IgD-negative memory B cell (primary cell): ENCODE measurements around the gene SPEF1. TPM values are rescaled to one million over a fixed set of nuclear protein-coding genes. Genes with fewer than 3 reads are reported as not detected.

Source experiments
- H3K27ac Mint-ChIP-seq, 3 donors: one replicate each; pipeline ENCODE4 v1.8.0; 2020 to 2022; ENCODE audit warnings: mild to moderate bottlenecking in 3 of 3, mixed read lengths in 3 of 3, moderate library complexity in 1 of 3
- H3K27me3 Mint-ChIP-seq: one replicate; pipeline ENCODE4 v1.8.0; 2021; ENCODE audit warnings: mixed read lengths
- H3K36me3 Mint-ChIP-seq: one replicate; pipeline ENCODE4 v1.8.0; 2020; ENCODE audit warnings: mild to moderate bottlenecking, mixed read lengths
- H3K4me1 Mint-ChIP-seq, 3 donors: one replicate each; pipeline ENCODE4 v1.8.0; 2020 to 2022; ENCODE audit warnings: mixed read lengths in 3 of 3, mild to moderate bottlenecking in 1 of 3
- H3K4me3 Mint-ChIP-seq, 4 donors: one replicate each; pipeline ENCODE4 v1.8.0; 2020 to 2022; ENCODE audit warnings: mild to moderate bottlenecking in 4 of 4, mixed read lengths in 4 of 4, moderate library complexity in 3 of 4
- H3K9me3 Mint-ChIP-seq, 3 donors: one replicate each; pipeline ENCODE4 v1.8.0; 2020 to 2021; ENCODE audit warnings: mixed read lengths in 3 of 3, mild to moderate bottlenecking in 1 of 3
- polyA plus RNA-seq: library from polyadenylated mRNA; unstranded; fragments of 300-500 nt; fragmentation: Illumina TruSeq; gene quantifications from one replicate; pipeline ENCODE4 v1.2.3, GENCODE V29; 2021

The SPEF1 gene
- polyA plus RNA-seq, 1 donor from 2014 or later, result not detected

GRCh38 chr20:3732327-3733118 lies 48.7 kb downstream of the SPEF1 start, which contains the start of gene HSPA12B:
TSS of gene HSPA12B (plus strand) at chr20:3732685. CDS start at chr20:3738675, 5,990 bp downstream.
- H3K9me3 Mint-ChIP-seq, result no peaks in the 10 kb centered on the region
- no peak within 1 kb of the TSS for H3K4me3 Mint-ChIP-seq
- H3K27me3 Mint-ChIP-seq, result peaks cover 38% of the 10 kb centered on the region
- H3K4me1 Mint-ChIP-seq, result no peaks in the 10 kb centered on the region
- no peaks in the 10 kb centered on the region for H3K36me3 Mint-ChIP-seq
- no peak within 1 kb of the TSS for H3K27ac Mint-ChIP-seq

DNA sequence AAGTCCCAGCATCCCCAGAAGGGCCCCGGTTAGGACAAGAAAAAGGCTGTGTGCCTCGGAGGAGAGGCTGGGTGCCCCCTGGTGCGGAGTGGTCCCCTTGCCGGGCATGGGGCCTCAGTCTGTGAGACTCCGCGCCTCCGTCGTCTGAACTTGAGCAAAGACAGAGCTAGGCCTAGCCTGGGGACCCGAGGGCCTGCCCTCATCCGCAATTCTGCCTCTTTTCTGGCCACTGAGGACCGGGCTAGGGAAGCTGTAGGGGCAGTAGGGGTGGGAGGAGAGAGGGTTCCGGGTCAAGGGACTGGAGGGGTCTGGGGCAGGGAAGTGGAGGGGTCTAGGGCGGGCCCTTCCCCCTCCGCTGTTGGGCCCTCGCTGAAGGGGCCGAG lies 49.3 kb downstream of the SPEF1 start:
- Mint-ChIP-seq H3K9me3 (no peaks in the 10 kb centered on the region), H3K27ac (no peak overlapping the region), H3K4me3 (no peak overlapping the region), H3K27me3 (peaks cover 44% of the 10 kb centered on the region), H3K36me3 (no peaks in the 10 kb centered on the region), H3K4me1 (no peaks in the 10 kb centered on the region)

DNA sequence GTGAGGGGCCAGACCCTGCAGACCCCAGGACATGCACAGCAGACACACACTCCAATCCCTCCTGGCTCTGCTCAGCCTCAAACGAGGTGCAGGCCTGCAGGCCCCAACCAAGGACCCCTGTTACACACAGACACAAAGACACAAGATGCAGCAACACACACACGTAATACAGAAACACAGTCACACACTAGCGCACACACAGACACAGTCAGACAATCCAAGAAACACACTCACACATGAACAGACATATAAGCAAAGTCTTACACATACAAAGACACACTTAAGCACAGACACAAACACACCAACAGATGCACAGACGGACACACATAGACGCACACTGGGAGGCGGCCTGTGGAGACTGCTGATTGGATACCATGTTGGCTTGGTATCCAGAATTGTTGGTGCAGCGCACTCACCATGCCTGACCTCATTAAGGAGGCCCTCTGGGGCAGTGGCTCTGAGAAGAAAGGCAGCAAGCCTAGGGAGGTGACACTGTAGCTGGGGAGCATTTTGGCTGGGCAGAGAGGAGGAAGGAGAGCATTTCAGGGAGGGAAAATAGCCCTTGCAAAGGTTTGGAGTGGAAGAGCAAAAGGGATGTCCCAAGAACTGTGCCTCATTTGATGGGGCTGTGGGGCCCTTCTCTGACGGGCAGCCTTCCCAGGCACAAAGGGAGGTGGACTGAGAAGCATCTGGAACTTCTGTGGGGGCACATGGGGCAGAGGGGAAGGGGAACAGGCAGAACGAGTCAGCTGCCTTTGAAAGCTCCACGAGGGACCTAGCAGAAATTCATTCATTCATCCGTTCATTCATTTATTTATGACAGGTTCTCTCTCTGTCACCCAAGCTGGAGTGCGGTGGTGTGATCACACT lies 50.2 kb downstream of the SPEF1 start:
- Mint-ChIP-seq H3K4me1 (no peaks in the 10 kb centered on the region), H3K27ac (no peak overlapping the region), H3K9me3 (no peaks in the 10 kb centered on the region), H3K4me3 (no peak overlapping the region), H3K36me3 (no peaks in the 10 kb centered on the region), H3K27me3 (peaks cover 46% of the 10 kb centered on the region)

GRCh38 chr20:3729811-3730540 lies 51.3 kb downstream of the SPEF1 start:
- Mint-ChIP-seq H3K9me3 (no peaks in the 10 kb centered on the region), H3K4me3 (no peak overlapping the region), H3K27me3 (peaks cover 43% of the 10 kb centered on the region), H3K36me3 (no peaks in the 10 kb centered on the region), H3K4me1 (no peaks in the 10 kb centered on the region), H3K27ac (peak overlapping the region in 1 of 3 donors; percentile 21)

- H3K27ac Mint-ChIP-seq, result no peak overlapping the region
- peaks cover 43% of the 10 kb centered on the region for H3K27me3 Mint-ChIP-seq
- no peaks in the 10 kb centered on the region for H3K36me3 Mint-ChIP-seq
- no peak overlapping the region for H3K4me3 Mint-ChIP-seq
- no peaks in the 10 kb centered on the region for H3K9me3 Mint-ChIP-seq
- H3K4me1 Mint-ChIP-seq, result no peaks in the 10 kb centered on the region
Observed at GRCh38 chr20:3729378-3729777, 51.9 kb downstream of the SPEF1 start.

GRCh38 chr20:3728876-3729275 lies 52.4 kb downstream of the SPEF1 start:
- no peaks in the 10 kb centered on the region for H3K4me1 Mint-ChIP-seq
- H3K36me3 Mint-ChIP-seq, result no peaks in the 10 kb centered on the region
- no peak overlapping the region for H3K4me3 Mint-ChIP-seq
- H3K27ac Mint-ChIP-seq, result no peak overlapping the region
- H3K27me3 Mint-ChIP-seq, result peaks cover 41% of the 10 kb centered on the region
- no peaks in the 10 kb centered on the region for H3K9me3 Mint-ChIP-seq

- no peak overlapping the region for H3K27ac Mint-ChIP-seq
- peaks cover 40% of the 10 kb centered on the region for H3K27me3 Mint-ChIP-seq
Observed at GRCh38 chr20:3728354-3728753, 52.9 kb downstream of the SPEF1 start.

More at GRCh38 chr20:3728354-3728753, 52.9 kb downstream of the SPEF1 start:
- no peaks in the 10 kb centered on the region for H3K4me1 Mint-ChIP-seq
- H3K36me3 Mint-ChIP-seq, result no peaks in the 10 kb centered on the region
- no peaks in the 10 kb centered on the region for H3K9me3 Mint-ChIP-seq
- no peak overlapping the region for H3K4me3 Mint-ChIP-seq

Other genes starting within 250 kb of the SPEF1 start
- gene GFRA4, start 118.0 kb downstream of the SPEF1 start, polyA plus RNA-seq, result not detected
- not detected for gene ADAM33, start 99.4 kb downstream of the SPEF1 start, polyA plus RNA-seq
- gene SIGLEC1, start 68.8 kb downstream of the SPEF1 start, polyA plus RNA-seq, result not detected
- gene HSPA12B, start 48.8 kb downstream of the SPEF1 start, polyA plus RNA-seq, result not detected
- 30.0 TPM for gene ADISSP, start 13.7 kb downstream of the SPEF1 start, polyA plus RNA-seq
- 1.1 TPM for gene CENPB, start 5.3 kb upstream of the SPEF1 start, polyA plus RNA-seq
- 20.0 TPM for gene CDC25B, start 14.9 kb upstream of the SPEF1 start, polyA plus RNA-seq
- 12.8 TPM for gene AP5S1, start 39.1 kb upstream of the SPEF1 start, polyA plus RNA-seq
- gene MAVS, start 65.4 kb upstream of the SPEF1 start, polyA plus RNA-seq, result 7.3 TPM
- gene PANK2, start 107.9 kb upstream of the SPEF1 start, polyA plus RNA-seq, result 55.9 TPM
- gene RNF24, start 234.1 kb upstream of the SPEF1 start, polyA plus RNA-seq, result 2.7 TPM